HG03565 (cell line): Measurements from ENCODE around the gene NFATC2.

Source experiments
- ATAC-seq: cut with Tn5 transposase; IDR thresholded peaks from one replicate; pipeline ENCODE4 v1.9.1; 2021; ENCODE audit warnings: mild to moderate bottlenecking, moderate library complexity; ENCODE audit not compliant: unreplicated experiment

NFATC2 gene

DNA sequence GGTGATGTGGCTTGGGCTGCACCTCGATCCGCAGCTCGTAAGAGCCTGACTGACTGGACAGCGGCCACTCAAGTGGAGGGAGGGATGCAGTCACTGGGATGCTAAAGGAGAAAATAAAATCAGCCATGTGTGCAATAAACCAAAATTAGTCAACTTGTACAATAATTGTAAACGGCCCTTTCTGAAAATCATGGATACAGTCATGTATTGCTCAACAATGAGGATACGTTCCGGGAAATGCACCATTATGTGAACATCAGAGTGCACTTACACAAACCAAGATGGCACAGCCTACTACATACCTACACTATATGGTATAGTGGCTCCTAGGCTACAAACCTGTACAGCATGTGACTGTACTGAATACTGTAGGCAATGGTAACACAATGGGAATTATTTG is 25.7 kb downstream of the NFATC2 start:
- no peak for ATAC-seq

DNA sequence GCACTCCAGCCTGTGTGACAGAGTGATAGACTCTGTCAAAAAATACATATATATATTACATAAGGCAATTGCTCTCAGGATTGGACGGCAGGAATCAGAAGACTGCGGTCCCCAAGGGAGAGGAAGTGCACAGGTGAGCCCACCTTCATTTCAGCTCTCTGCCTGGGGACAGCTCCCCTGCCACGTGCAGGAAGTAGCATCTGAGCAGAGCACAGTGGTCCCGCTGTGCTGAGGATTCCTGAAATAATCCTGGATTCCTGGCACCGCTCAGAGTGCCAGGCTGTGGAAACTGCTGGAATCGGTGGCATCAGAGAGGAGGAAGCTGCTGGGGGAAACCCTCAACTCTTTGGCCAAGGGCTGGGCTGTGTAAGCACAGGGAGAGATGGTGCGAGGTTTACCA is 27.7 kb downstream of the NFATC2 start:
- ATAC-seq: no peak

DNA sequence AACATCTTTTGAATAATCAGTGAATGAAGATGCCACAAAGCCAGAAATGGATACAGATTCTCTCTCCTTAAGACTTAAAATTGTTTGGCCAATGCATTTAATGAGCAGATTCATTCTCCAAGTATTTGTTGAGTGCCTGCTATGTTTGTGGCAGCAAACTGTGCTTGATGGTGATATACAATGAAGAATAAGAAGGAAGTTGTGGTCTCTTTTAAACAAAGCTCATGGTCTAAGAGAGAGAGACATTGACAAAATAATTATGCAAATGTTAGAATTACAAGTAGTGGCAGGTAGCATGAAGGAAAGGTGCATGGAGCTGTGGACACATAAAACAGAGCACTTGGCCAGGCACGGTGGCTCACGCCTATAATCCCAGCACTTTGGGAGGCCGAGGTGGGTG is 28.3 kb downstream of the NFATC2 start:
- ATAC-seq: no peak

DNA sequence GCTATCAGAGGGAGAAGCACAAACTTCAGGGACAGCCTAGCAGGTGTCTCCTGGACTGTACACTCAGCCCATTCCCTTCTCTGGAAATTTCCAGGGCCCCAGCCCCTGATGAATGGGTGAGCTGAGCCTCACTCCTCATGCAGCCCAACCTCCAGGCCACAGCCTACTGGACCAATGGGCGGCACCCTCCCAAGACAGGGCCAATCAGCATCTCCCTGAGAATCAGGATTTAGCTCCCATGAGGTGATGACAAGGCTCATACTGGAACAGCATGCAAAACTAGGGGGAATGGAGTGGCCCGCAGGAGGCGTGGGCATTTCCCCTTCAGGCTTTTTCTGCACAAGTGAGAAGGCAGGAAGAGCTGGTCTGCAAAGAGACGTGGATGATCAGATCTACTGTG is 29.0 kb downstream of the NFATC2 start:
- ATAC-seq: no peak

DNA sequence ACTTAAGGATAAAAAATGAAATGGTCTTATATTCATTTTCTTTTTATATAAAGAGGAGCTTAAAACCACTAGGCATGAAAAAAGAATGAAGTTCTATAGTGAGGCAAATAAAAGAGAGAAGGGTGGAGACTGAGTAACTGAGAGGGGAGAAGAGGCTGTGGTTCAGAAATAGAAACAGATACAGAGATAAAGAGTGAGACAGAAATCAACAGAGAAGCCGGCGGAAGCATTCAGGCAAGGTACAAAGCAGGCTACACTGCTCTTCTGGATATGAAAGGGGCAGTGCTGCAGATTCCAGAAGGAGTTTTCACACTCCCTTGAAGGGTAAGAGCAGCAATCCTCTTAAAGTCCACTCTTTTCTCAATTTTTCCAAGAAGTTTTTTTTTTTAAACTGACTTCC is 29.9 kb downstream of the NFATC2 start:
- no peak for ATAC-seq

DNA sequence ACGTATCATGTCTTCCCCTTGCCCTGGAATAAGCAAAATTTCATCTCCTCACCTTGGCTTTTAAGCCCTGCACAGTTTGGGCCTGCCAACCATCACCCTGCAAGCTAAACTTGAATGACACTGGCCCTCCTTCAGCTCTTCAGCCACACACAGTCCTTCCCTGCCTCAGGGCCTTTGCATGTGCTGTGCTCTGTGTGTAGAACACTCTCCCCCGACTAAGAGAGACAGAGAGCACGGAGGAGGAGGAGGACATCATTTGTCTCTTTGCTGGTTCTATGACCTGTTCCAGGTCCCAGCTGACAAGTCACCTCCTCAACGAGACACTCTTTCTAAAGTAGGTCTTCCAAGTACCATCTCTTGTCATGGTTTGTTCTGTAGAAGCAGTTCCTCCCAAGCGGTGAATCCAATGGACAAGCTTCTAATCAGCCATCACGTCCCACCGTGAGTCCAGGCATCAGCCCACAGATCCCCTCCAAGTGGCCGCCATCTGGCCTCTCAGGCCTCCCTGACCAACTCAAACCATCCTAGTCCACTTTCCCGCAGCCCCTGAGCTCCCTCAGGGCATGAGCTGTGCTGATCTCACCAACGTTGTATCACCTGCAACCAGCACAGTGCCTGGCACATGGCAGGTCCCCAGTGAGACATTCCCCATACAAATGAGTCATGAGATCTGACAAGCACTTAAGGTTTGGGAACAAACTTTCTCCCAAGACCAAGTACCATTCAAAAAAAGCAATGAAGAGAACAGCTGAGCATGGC is 30.5 kb downstream of the NFATC2 start:
- ATAC-seq: no peak

DNA sequence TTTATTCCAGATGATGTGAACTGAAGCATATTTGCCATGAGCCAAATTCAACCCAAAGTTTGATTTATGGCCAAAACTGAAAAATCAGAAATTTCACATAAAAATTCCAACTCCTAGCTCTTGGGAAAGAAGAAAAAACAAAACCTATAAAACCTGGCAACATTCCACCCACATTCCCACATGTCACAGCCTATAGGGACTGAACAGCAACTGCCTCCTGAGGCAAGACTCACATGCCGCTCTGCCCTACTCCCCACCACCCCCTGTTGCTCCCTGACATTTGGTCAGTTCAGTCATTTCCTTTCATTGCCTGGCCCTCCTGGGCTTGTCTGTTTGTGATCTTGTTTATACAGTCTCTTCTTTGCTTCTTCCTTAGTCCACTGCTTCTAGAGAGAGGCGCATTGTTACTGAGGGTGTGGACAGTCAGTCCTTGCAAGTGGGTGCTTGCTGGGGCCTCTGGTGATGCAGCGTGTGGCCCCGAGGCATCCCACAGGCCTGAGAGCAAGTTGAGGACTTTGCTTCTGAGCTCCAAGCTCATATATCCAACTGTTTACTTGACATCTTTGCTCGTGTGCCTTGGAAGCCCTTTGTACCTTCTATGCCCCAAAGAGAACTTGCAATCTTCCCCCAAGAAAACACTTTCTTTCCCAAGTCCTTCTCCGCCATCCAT is 31.4 kb downstream of the NFATC2 start:
- no peak for ATAC-seq

DNA sequence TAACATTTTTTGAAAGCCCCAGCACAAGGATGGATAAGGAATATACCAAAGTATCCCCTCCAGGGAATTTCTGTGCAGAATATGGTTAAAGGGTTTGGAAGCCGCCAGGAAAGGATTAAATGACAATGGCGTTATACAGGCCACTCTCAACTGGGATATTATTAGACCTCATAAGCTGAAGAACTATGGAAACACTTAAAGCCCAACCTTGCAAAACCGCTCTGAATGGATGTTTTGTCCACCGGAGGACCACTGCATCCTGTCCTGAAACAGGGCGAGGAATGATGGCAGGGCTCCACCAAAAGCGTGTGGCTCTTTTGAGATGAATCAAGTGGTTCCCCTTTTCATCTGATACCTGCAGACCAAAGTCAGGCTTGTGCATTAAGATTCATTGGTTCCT is 32.4 kb downstream of the NFATC2 start:
- no peak for ATAC-seq

DNA sequence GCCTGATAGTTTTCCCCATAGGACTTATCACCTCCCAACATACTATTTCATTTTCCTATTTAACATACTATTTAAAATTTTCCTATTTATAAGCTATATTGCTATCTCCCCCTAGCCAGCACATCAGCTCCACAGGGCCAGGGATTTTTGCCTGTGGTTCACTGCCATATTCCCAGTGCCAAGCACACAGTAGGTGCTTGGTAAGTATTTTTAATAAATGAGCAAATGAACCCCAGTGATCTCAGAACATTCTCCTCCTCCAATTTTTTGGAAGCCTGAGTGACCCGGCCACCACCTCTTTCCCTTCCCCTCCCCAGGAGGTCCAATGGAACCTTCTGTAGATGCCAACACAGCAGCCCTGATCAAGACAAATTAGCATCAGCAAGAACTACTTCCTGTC is 33.3 kb downstream of the NFATC2 start:
- ATAC-seq: no peak

DNA sequence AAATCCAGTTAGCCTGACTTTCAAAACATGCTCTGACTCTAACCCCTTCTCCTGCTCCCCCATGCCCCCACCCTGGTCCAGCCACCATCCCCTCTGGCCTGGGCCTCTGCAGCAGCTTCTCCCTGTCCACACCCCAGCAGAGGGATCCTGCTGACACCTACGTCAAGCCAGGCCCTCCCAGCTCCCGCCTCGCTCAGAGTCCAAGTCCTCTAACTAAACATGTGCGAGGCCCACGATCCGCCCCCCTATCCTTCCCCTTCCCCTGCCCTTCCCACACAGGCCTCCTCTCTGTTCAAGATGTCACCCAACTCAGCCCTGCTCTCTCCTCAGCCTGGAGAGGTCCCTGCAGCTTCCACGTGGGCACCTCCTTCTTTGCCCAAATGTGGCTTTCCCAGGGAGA is 33.7 kb downstream of the NFATC2 start:
- ATAC-seq: no peak

DNA sequence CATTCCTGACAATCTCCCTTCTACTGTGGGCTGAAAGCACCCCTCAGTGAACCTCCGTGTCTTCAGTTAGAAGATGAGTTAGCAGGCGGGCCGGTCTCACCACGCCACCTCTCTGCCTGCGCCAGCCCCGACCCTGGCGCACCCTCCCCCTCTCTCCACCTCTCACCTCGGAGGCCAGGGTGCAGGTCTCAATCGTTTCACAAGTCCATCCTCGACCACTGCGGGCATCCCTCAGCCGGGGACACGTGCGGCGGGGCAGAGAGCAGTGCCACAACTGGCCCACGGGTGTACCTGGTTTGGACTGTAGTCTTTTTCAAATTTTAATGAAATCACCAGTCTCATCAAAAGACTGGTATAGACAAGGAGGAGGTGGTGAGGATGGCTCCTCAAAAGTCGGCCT is 34.4 kb downstream of the NFATC2 start:
- ATAC-seq: no peak

DNA sequence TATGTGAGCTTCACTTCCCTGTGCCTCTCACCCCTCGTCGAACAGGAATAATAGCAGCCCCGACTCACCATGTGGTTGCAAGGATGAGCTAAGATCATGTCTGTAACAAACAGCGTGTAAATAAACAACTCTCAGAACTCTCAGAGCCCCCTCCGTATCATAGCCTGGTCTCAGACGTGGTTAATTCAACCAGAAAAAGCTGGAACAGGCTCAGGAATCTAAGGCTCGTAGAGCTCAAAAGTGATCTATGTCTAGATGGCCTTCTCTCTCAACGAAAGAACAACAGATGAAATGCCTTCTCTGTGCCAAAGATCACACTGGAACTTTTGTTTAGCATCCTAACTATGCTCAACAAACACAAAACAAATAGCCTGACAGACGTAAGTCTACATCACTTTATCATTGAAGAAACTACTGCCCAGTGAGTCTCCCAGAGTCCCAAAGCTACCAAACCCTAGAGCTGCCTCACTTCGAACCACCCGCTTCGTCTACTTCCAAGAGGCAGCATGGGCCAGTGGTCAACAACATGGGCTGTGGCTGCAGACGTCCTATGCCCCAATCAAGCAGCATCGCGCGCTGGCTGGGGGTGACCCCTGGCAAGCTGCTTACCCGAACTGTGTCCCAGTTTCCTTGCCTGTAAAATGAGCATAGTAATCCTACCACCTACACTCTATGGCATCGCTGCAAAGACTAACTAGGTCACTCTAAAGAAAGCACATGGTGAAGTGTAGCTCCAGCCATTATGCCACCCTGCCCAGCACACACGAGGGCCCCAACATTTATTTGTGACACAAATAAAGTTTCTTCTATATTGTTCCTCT is 35.1 kb downstream of the NFATC2 start:
- no peak for ATAC-seq

DNA sequence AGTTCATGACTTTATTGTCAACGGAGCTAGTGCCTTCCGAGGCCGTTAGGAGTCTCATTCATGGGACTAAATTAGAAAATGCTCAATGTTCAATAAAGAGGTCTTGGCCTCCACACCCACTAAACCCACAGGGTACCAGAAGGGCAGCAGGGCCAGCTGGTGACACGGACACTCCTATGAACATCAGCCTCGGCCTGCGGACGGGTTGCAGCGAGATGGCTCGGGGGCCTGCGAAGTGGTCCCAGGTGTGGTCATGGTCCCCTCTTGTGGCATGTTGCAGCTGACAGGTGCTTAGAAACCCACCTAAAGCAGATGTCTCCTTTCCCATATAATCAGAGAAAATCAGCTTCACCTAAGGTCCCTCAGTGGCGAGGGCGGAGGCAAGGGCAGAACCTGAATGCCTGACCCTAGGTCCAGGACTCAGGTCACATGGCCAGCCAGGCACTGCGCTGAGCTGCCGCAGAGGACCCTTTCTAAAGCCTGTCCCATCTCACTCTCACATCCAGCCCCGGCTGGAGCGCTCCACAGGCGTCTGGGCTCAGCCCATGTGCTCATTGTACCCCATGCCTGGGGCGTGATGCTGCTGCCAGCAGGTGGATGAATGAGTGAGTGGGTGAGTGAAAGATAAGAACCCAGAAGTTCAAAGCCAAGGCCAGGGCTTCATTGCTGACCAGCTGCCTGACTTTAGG is 35.8 kb downstream of the NFATC2 start:
- no peak for ATAC-seq

DNA sequence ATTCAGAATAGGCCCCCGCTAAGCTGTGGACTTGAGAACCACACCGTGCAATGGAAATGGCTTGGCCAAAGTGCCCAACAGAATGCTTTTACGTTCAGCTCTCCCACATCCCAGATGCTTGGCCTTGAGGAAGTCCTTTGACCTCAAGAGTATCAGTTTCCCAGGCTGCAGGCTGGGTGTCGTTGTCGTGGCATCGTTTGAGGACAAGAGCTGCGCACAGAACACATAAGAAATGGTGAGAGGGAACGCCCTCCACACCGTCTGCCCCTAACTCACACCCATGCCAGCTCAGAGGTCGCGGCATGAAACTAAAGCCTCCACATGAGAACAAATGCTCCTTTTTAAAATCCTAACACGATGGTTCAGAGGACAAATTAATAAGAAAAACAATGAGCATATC is 37.0 kb downstream of the NFATC2 start:
- no peak for ATAC-seq

DNA sequence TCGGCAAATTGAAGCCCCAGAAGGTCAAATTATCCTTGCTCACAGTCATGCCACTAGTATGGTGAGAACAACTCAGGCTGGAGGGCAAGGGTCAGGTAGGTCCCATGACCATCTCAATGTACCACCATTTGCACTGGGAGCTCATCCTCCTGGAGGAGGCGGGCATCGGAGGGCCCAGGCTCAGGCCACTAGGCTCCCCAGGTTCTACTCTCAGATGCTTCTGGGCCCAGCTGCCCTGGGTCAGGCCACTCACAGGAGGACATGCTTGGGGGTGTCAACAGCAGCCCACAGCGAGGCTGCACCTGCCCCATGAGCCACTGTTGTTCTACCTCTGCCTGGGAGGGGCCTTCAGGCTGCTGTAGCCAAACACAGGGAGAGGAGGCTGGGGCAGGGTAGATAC is 39.1 kb downstream of the NFATC2 start:
- ATAC-seq: no peak

DNA sequence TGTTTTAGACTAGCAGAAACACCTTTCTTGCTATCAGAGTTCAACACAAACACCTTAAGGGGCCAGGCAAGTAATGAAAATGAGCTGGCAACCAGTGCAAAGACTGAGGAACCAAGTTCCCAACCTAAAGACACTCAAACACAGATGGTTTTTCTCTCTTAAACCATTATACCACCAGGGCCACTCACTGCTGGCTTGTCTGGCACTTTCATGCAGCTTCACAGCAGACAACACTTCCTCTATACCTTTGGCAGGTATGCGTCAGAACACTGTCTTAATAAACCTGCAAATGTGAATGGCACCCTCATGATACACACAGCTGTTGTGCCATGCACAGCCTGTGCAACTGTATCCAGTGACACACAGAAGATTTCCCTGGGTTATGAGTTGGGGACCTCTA is 41.6 kb downstream of the NFATC2 start:
- no peak for ATAC-seq

DNA sequence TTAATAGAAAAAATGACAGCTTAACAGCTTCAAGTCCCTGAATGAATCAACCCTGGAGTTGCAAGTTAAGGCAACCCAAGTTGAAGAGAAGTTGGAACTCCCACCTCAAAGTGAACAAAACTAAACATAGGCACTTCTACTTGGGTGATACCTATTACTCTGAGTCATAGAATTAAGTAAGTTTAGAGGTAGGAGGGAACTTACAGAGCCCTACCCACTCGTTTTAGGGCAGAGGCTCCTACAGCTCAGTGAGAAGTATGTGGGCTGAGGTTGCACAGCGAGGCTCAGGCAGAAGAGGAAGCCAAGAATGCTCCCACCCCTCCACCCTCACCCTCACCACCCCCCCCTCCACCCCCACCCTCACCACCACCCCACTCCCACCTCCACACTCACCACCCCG is 42.2 kb downstream of the NFATC2 start:
- peak; percentile 78 for ATAC-seq

DNA sequence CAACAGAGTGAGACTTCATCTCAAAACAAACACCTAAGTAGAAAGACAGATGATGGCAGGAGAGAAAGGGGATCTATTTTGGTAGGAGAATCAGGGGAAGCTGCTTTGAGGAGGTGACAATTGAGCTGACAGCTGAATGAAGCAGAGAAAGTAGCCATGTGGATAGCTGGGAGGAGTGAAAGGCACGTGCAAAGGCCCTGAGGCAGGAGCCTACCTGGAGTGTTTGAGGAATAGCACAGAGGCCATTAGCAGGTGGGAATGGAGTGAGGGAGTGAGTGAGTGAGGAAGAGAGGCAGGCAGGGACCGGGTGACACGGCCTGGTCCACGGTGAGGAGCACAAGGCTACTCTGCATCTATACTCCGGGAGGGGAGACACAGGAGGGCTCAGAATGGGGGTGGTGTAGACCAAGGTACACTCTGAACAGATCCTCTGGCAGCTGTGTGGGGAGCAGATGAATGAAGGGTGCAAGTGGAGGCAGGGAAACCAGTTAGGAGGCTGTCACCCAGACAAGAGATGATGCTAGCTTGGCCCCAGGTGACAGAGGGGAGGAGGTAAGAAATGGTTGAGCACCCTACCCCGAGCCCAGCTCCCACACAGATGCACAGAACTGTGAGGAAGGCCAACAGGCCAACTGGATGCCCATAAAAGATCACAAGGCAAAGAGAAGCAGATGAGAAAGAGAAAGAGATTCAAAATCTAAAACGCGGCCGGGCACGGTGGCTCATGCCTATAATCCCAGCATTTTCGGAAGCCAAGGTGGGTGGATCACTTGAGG is 43.6 kb downstream of the NFATC2 start:
- ATAC-seq: no peak

DNA sequence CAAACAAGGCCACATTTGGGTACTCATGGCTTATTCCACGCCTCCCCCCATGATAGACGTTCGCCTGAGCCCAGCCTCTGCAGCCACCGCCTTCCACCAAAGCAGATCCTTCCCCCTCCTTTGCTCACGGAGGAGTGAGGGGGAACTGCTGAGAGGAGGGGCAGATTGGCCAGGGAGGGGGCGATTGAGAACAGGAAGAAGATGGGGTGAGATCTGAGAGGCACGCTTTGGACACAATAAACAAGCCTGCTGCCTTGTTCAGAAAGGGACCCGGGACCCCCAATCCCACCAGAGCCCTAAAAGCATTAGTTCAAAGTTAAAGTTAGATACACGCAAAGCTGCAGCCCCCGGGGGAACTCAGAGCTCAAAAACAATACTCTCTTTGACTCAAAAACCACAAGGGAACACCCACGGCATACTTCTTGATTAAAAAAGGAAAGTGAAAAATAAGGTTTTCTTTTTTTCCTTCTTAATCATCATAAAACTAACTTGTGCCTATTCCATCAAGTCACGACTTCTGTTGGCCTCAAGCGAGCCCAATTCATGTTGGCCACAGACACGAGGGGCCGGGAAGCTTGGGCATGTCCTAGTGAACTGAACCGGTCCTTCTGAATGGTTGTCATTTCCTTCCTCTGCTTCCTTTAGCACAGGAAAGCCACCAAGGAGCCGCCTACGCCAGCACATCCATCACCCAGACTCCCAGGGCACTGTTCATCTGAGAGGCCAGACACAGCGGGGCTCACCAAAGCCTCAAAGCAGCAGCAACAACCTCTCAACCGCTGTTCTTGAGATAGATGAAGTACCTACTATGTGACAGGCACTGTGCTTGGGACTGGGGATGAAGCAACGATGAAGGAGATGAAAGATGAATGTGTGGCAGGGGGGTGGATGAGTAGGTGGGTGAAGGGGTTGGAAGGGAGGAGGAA is 44.7 kb downstream of the NFATC2 start:
- ATAC-seq: no peak

DNA sequence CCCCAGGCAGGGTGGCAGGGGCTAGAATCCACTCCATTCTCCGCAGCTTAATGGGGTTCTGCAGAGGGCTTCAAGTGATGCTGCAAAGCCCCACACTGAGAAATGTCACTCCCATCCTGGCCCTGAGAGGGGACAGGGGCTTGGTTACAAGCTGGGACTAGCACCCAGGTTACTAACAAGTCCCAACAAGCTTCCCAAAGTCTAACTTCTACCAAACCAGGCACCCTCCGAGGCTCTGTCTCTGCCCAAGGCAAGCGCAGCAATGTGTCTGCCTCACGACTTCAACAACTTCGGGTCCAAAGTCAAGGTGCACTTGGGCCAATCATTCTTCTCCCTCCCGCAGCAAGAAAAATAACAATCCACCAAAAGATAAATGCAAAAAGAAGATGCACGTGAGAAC is 45.6 kb downstream of the NFATC2 start:
- no peak for ATAC-seq
